Activated CD4-positive, alpha-beta memory T cell treated with anti-CD3 and anti-CD28 coated beads for 36 hours (primary cell): ENCODE measurements around the gene ABCA4. TPM values are rescaled to one million over a fixed set of nuclear protein-coding genes. Genes with fewer than 3 reads are reported as not detected.
"Not testable (repeated sequence)": the region's sequence is repeated elsewhere in the genome, so short reads cannot be mapped to it uniquely, and the experiment has no call there.

Source experiments
- CTCF ChIA-PET: fragments of 350-600 bp; sonication (Branson Sonifier 250); formaldehyde crosslinking; loops from one replicate; lab custom pipeline; 2021; ENCODE audit warnings: antibody characterized with exemption, inconsistent platforms; lab: Charles Lee
- POLR2A ChIA-PET: fragments of 350-600 bp; sonication (Branson Sonifier 250); formaldehyde crosslinking; loops from one replicate; lab custom pipeline; 2021; ENCODE audit warnings: antibody characterized with exemption; lab: Charles Lee
- DNase-seq: peaks from one replicate; pipeline ENCODE4 v3.0.0-alpha.2; 2020
- H3K27ac Mint-ChIP-seq: one replicate; pipeline ENCODE4 v1.8.0; 2021; ENCODE audit warnings: mixed read lengths
- H3K27me3 Mint-ChIP-seq: one replicate; pipeline ENCODE4 v1.8.0; 2021; ENCODE audit warnings: mixed read lengths
- H3K36me3 Mint-ChIP-seq: one replicate; pipeline ENCODE4 v1.8.0; 2021; ENCODE audit warnings: mixed read lengths
- H3K4me1 Mint-ChIP-seq: one replicate; pipeline ENCODE4 v1.8.0; 2021; ENCODE audit warnings: low read depth, mixed read lengths
- H3K4me3 Mint-ChIP-seq: one replicate; pipeline ENCODE4 v1.8.0; 2021; ENCODE audit warnings: mild to moderate bottlenecking, mixed read lengths
- H3K9me3 Mint-ChIP-seq: one replicate; pipeline ENCODE4 v1.8.0; 2021; ENCODE audit warnings: mixed read lengths
- intact Hi-C: fragments of 100-400 bp; cut with micrococcal nuclease; formaldehyde crosslinking; loops from one replicate; pipeline ENCODE4 v1.15.1; 2023
- total RNA-seq, 2 experiments: library from RNA; stranded (reverse); gene quantifications; one replicate each; pipeline ENCODE4 v1.2.3, GENCODE V29; 2021

Gene ABCA4
- total RNA-seq, 2 experiments from 2014 or later = not detected

GRCh38 chr1:94012708-94013366 is 108.1 kb downstream of the ABCA4 start:
- H3K4me1 Mint-ChIP-seq = peaks cover 7% of the 10 kb centered on the region
- no peak overlapping the region for H3K27ac Mint-ChIP-seq
- CTCF ChIA-PET = no interaction called here
- no peaks in the 10 kb centered on the region for H3K9me3 Mint-ChIP-seq
- no peaks in the 10 kb centered on the region for H3K36me3 Mint-ChIP-seq
- intact Hi-C loops = no loop called here
- H3K27me3 Mint-ChIP-seq = no peaks in the 10 kb centered on the region
- no peak overlapping the region for H3K4me3 Mint-ChIP-seq
- POLR2A ChIA-PET = no interaction called here
- DNase-seq = no peak

GRCh38 chr1:94011709-94012595 is 109.0 kb downstream of the ABCA4 start:
- Mint-ChIP-seq H3K27me3 (no peaks in the 10 kb centered on the region), H3K36me3 (no peaks in the 10 kb centered on the region), H3K4me3 (no peak overlapping the region), H3K27ac (no peak overlapping the region), H3K4me1 (no peaks in the 10 kb centered on the region), H3K9me3 (no peaks in the 10 kb centered on the region)
- intact Hi-C loops = no loop called here
- ChIA-PET CTCF (no interaction called here), POLR2A (no interaction called here)
- DNase-seq = no peak

GRCh38 chr1:94011129-94011528 is 109.8 kb downstream of the ABCA4 start:
- Mint-ChIP-seq H3K9me3 (no peaks in the 10 kb centered on the region), H3K27me3 (no peaks in the 10 kb centered on the region), H3K4me3 (no peak overlapping the region), H3K27ac (no peak overlapping the region), H3K36me3 (no peaks in the 10 kb centered on the region), H3K4me1 (no peaks in the 10 kb centered on the region)
- DNase-seq = no peak
- POLR2A ChIA-PET = no interaction called here
- CTCF ChIA-PET = no interaction called here
- intact Hi-C loops = no loop called here

GRCh38 chr1:94009304-94009703 is 111.6 kb downstream of the ABCA4 start:
- Mint-ChIP-seq H3K36me3 (no peaks in the 10 kb centered on the region), H3K4me3 (no peak overlapping the region), H3K4me1 (no peaks in the 10 kb centered on the region), H3K9me3 (no peaks in the 10 kb centered on the region), H3K27me3 (peaks cover 2% of the 10 kb centered on the region), H3K27ac (no peak overlapping the region)
- CTCF ChIA-PET = no interaction called here
- no peak for DNase-seq
- POLR2A ChIA-PET = no interaction called here
- intact Hi-C loops = no loop called here

DNA sequence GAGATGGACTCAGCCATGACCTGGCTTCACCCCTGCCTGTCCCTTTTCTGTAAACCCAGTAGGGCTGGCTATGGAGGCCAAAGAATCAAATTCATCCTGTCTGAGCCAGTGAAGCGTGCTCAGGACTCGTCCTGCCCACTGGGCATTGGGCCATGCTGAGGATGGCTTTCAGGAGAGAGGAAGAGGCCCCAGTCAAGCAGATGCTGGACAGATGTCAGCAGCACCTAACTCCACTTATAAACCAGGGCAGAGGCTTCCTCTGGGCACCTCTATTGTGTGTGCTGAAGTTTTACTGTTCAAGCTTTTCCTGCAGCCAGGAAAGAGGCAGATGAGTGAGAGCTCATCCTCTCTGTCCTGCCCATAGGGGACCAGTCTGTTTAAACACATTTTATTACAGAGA is 114.3 kb downstream of the ABCA4 start:
- ChIA-PET POLR2A (no interaction called here), CTCF (interaction anchor here (0.6 kb wide), 1 partner anchor 329 kb away, joined by 3 read pairs; no protein-coding TSS in a partner anchor)
- intact Hi-C loops = no loop called here
- Mint-ChIP-seq H3K27ac (no peak overlapping the region), H3K9me3 (no peaks in the 10 kb centered on the region), H3K4me3 (no peak overlapping the region), H3K36me3 (no peaks in the 10 kb centered on the region), H3K27me3 (peaks cover 10% of the 10 kb centered on the region), H3K4me1 (no peaks in the 10 kb centered on the region)
- no peak for DNase-seq

DNA sequence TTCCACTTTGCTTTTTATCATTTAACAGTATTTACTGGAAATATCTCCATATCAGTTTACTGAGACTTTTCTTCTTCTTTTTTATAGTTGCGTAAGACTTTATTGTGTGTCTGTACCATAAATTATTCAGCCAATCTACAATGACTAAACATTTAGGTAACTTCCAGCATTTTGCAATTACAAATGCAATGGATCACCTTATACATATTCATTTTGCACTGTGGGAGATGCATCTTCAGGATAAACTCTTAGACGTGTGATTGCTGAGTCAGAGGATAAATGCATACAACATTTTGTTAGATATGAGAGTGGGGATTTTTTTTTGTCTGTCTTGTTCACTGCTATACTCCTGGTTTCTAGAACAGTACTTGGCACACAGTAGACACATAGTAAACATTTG is 116.0 kb downstream of the ABCA4 start:
- Mint-ChIP-seq H3K4me1 (no peaks in the 10 kb centered on the region), H3K27ac (no peak overlapping the region), H3K27me3 (peaks cover 16% of the 10 kb centered on the region), H3K9me3 (no peaks in the 10 kb centered on the region), H3K36me3 (no peaks in the 10 kb centered on the region), H3K4me3 (no peak overlapping the region)
- ChIA-PET CTCF (no interaction called here), POLR2A (no interaction called here)
- intact Hi-C loops = no loop called here
- DNase-seq = no peak

GRCh38 chr1:94002046-94002787 is 118.7 kb downstream of the ABCA4 start:
- peaks cover 16% of the 10 kb centered on the region for H3K27me3 Mint-ChIP-seq
- no peak overlapping the region for H3K27ac Mint-ChIP-seq
- no peak for DNase-seq
- no peaks in the 10 kb centered on the region for H3K9me3 Mint-ChIP-seq
- intact Hi-C loops = no loop called here
- H3K4me1 Mint-ChIP-seq = no peaks in the 10 kb centered on the region
- H3K36me3 Mint-ChIP-seq = no peaks in the 10 kb centered on the region
- ChIA-PET POLR2A (no interaction called here), CTCF (no interaction called here)
- no peak overlapping the region for H3K4me3 Mint-ChIP-seq

- Mint-ChIP-seq H3K27ac (no peak overlapping the region), H3K27me3 (peaks cover 16% of the 10 kb centered on the region), H3K4me1 (no peaks in the 10 kb centered on the region), H3K9me3 (no peaks in the 10 kb centered on the region), H3K4me3 (no peak overlapping the region), H3K36me3 (no peaks in the 10 kb centered on the region)
- ChIA-PET POLR2A (no interaction called here), CTCF (no interaction called here)
- DNase-seq = no peak
- intact Hi-C loops = no loop called here
Observed at GRCh38 chr1:94001397-94002045, 119.4 kb downstream of the ABCA4 start.

GRCh38 chr1:94000510-94001282 is 120.3 kb downstream of the ABCA4 start:
- ChIA-PET POLR2A (no interaction called here), CTCF (no interaction called here)
- Mint-ChIP-seq H3K36me3 (no peaks in the 10 kb centered on the region), H3K4me1 (no peaks in the 10 kb centered on the region), H3K9me3 (no peaks in the 10 kb centered on the region), H3K27ac (no peak overlapping the region), H3K27me3 (peaks cover 16% of the 10 kb centered on the region), H3K4me3 (no peak overlapping the region)
- intact Hi-C loops = no loop called here
- DNase-seq = no peak

GRCh38 chr1:93999840-94000415 is 121.0 kb downstream of the ABCA4 start:
- CTCF ChIA-PET = no interaction called here
- H3K27ac Mint-ChIP-seq = no peak overlapping the region
- H3K9me3 Mint-ChIP-seq = no peaks in the 10 kb centered on the region

GRCh38 chr1:93998532-93998931 is 122.4 kb downstream of the ABCA4 start:
- intact Hi-C loops, POLR2A ChIA-PET, H3K9me3 Mint-ChIP-seq, CTCF ChIA-PET, H3K4me1 Mint-ChIP-seq, DNase-seq, H3K27ac Mint-ChIP-seq, H3K36me3 Mint-ChIP-seq, H3K4me3 Mint-ChIP-seq: not testable (repeated sequence)
- peaks cover 11% of the 10 kb centered on the region for H3K27me3 Mint-ChIP-seq

More at GRCh38 chr1:93999840-94000415, 121.0 kb downstream of the ABCA4 start:
- H3K36me3 Mint-ChIP-seq = no peaks in the 10 kb centered on the region
- peaks cover 15% of the 10 kb centered on the region for H3K27me3 Mint-ChIP-seq
- no peak for DNase-seq
- no peak overlapping the region for H3K4me3 Mint-ChIP-seq
- no peaks in the 10 kb centered on the region for H3K4me1 Mint-ChIP-seq
- intact Hi-C loops = no loop called here
- POLR2A ChIA-PET = no interaction called here
